Measurements from ENCODE around the gene TAAR6. TPM values are rescaled to one million over a fixed set of nuclear protein-coding genes. Genes with fewer than 3 reads are reported as not detected.
"Not testable (repeated sequence)": the region's sequence is repeated elsewhere in the genome, so short reads cannot be mapped to it uniquely, and the experiment has no call there.

The TAAR6 gene, protein sequence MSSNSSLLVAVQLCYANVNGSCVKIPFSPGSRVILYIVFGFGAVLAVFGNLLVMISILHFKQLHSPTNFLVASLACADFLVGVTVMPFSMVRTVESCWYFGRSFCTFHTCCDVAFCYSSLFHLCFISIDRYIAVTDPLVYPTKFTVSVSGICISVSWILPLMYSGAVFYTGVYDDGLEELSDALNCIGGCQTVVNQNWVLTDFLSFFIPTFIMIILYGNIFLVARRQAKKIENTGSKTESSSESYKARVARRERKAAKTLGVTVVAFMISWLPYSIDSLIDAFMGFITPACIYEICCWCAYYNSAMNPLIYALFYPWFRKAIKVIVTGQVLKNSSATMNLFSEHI
- total RNA-seq (2014; rRNA removed; shearing (Covaris generic)), result not detected in 2 replicates

DNA sequence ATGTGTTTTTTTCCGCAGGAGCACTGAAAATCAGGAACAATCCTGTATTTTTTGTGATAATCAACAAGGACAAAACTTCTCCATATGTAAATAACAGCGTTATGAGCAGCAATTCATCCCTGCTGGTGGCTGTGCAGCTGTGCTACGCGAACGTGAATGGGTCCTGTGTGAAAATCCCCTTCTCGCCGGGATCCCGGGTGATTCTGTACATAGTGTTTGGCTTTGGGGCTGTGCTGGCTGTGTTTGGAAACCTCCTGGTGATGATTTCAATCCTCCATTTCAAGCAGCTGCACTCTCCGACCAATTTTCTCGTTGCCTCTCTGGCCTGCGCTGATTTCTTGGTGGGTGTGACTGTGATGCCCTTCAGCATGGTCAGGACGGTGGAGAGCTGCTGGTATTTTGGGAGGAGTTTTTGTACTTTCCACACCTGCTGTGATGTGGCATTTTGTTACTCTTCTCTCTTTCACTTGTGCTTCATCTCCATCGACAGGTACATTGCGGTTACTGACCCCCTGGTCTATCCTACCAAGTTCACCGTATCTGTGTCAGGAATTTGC is at the start of gene TAAR6:
TAAR6 (plus strand) TSS at position 102 of the 557 bp plus-strand sequence; CDS start at position 102, 0 bp downstream.
- no peak within 1 kb of the TSS for H3K4me3 ChIP-seq (ENCODE audit: insufficient read depth, low read depth, low read length)
- H3K36me3 ChIP-seq (replicated peaks; ENCODE audit: control insufficient read depth, insufficient read depth, low read length), result no peaks in the 10 kb centered on the region
- DNase-seq, result no peak
- H3K27me3 ChIP-seq (ENCODE audit: control insufficient read depth, insufficient read depth, low read length), result no peaks in the 10 kb centered on the region

DNA sequence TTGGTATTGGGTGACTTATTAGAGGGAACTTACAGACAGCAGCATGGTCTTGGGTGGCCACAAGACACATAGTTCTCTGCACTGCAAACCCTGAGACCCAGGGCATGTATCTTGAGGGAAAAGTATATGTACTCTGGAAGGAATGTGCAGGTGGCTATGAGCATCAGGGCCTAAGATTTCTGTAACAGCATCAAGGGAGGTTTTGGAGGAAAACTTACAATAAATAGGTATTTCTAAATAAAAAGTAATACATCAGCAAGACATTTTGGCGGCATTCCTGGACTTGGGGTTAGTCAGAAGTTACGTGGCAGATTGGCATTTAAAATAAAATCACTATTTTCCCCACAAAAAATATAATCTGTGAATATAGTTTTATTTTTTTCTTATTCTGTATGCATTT is 49.2 kb upstream of the TAAR6 start:
- no peak for DNase-seq
- Histone ChIP-seq H3K4me3 (ENCODE audit: insufficient read depth, low read depth, low read length) (no peak overlapping the region), H3K27me3 (ENCODE audit: control insufficient read depth, insufficient read depth, low read length) (no peaks in the 10 kb centered on the region), H3K36me3 (replicated peaks; ENCODE audit: control insufficient read depth, insufficient read depth, low read length) (no peaks in the 10 kb centered on the region)

DNA sequence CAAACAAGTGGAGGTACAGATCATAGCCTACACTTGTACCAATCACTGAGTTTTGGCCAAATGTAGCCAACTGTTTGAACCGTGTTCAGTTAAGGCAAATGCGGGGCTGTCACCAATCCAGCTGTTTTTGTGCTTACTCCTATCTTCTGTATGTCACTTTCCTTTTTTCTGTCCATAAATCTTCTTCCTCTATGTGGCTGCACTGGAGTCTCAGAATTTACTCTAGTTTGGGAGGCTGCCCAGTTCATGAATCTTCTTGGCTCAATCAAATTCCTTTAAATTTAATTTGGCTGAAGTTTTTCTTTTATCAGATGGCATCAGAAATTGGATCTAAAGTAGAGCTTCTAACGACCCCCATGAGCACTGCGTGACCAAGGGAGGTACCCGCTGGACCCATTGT is 45.5 kb upstream of the TAAR6 start:
- Histone ChIP-seq H3K27me3 (ENCODE audit: control insufficient read depth, insufficient read depth, low read length) (no peaks in the 10 kb centered on the region), H3K4me3 (ENCODE audit: insufficient read depth, low read depth, low read length) (no peak overlapping the region)

DNA sequence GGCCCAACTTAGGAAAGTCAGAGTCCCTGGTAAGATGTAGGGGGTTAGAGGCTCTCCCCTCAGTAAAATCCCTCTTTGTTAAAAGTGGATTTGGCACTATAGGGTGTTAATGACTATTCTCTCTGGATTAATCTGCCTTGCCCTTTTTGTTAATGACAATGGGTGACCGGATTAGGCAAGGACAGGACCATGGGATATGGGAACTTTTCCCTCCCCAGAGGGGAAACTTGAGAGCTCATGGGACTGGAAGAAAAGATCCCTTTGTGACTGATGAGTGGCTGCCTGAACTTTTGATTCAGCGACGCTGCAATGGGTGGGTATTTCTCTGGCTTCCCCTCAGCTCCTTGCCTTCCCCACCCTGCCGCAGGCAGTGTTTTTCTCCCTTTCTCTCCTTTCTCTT is 44.3 kb upstream of the TAAR6 start:
- Histone ChIP-seq H3K4me3 (ENCODE audit: insufficient read depth, low read depth, low read length) (no peak overlapping the region), H3K27me3 (ENCODE audit: control insufficient read depth, insufficient read depth, low read length) (no peaks in the 10 kb centered on the region), H3K36me3 (replicated peaks; ENCODE audit: control insufficient read depth, insufficient read depth, low read length) (no peaks in the 10 kb centered on the region)
- DNase-seq, result no peak

More for the DNA sequence above, 45.5 kb upstream of the TAAR6 start:
- H3K36me3 ChIP-seq (replicated peaks; ENCODE audit: control insufficient read depth, insufficient read depth, low read length), result no peaks in the 10 kb centered on the region
- DNase-seq, result no peak

DNA sequence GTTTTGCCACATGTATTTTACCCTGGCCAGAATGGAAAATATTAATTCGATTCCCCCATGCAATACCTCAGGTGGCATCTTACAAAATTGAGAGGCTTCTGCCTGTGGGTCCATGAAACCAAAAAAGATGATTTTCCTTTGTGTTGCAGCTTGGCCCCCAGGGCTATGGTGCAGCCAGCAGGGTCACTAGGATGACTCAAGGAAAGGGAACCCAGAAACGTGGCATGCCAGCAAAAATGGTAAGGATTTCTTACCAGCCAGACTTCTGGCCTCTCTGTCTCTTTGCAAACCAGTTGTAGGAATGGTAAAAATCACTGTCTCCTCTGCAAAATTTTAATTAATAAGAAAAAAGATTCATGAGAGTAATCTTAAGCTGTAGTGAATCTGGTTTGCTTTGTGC is 43.7 kb upstream of the TAAR6 start:
- H3K4me3 ChIP-seq (ENCODE audit: insufficient read depth, low read depth, low read length), result no peak overlapping the region

DNA sequence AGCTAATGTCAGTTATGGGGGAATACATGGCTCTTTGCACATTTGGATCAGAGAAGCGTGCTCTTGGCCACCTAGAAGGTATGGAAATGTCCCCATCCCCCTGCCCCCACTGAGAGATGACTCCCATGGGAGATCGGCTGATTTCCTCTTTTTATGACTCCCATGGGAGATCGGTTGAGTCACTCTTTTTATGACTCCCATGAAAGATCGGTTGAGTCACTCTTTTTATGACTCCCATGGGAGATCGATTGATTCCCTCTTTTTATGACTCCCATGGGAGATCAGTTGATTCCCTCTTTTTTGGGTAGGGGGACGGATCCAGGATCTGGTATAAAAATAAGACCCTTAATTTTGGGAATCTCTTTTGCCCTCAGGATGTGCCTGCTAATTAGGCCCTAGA is 42.3 kb upstream of the TAAR6 start:
- H3K27me3 ChIP-seq (ENCODE audit: control insufficient read depth, insufficient read depth, low read length), result no peaks in the 10 kb centered on the region
- DNase-seq, result no peak
- H3K4me3 ChIP-seq (ENCODE audit: insufficient read depth, low read depth, low read length), result no peak overlapping the region

More for the DNA sequence above, 43.7 kb upstream of the TAAR6 start:
- Histone ChIP-seq H3K36me3 (replicated peaks; ENCODE audit: control insufficient read depth, insufficient read depth, low read length) (no peaks in the 10 kb centered on the region), H3K27me3 (ENCODE audit: control insufficient read depth, insufficient read depth, low read length) (no peaks in the 10 kb centered on the region)
- DNase-seq, result no peak

DNA sequence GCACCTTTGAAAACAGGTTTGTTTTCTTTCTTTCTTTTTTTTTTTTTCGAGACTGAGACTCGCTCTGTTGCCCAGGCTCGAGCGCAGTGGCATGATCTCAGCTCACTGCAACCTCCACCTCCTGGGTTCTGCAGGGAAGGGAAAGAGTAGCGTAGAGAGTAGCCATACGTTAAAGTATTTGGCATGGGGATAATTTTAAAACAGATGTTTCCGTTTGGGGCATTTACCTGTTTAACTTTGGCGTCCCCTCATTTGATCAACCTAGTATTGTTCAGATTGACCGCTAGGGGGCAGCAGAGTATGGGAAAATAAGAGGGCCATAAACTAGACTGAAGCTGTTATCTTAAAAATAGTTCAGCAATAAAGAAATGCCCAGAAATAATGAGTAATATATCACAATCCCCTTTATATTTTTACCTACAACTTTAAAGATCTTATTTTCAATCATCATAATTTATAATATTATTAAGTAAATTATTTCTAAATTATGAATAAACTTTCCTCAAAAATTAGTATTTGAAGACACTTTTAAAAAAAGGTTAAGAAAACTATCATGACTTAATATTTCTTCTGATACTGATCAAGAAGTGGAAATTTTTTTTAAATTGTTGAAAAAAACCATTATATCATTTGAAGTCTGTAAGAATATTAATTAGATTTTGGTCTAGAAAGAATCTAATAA is 39.7 kb upstream of the TAAR6 start:
- Histone ChIP-seq H3K4me3 (ENCODE audit: insufficient read depth, low read depth, low read length) (no peak overlapping the region), H3K36me3 (replicated peaks; ENCODE audit: control insufficient read depth, insufficient read depth, low read length) (no peaks in the 10 kb centered on the region), H3K27me3 (ENCODE audit: control insufficient read depth, insufficient read depth, low read length) (no peaks in the 10 kb centered on the region)
- peak; percentile 26 for DNase-seq

More for the DNA sequence above, 42.3 kb upstream of the TAAR6 start:
- no peaks in the 10 kb centered on the region for H3K36me3 ChIP-seq (replicated peaks; ENCODE audit: control insufficient read depth, insufficient read depth, low read length)

DNA sequence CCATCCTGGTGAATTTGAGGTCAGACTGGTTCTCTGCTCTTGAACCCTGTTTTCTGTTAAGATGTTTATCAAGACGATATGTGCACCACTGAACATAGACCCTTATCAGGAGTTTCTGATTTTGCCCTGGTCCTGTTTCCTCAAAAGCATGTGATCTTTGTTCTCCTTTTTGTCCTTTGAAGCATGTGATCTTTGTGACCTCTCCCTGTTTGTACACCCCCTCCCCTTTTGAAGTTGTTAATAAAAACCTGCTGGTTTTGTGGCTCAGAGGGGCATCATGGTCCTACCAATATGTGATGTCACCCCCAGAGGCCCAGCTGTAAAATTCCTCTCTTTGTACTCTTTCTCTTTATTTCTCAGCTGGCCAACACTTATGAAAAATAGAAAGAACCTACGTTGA is 35.6 kb upstream of the TAAR6 start:
- H3K36me3 ChIP-seq (replicated peaks; ENCODE audit: control insufficient read depth, insufficient read depth, low read length); H3K27me3 ChIP-seq (ENCODE audit: control insufficient read depth, insufficient read depth, low read length); DNase-seq; H3K4me3 ChIP-seq (ENCODE audit: insufficient read depth, low read depth, low read length): not testable (repeated sequence)

DNA sequence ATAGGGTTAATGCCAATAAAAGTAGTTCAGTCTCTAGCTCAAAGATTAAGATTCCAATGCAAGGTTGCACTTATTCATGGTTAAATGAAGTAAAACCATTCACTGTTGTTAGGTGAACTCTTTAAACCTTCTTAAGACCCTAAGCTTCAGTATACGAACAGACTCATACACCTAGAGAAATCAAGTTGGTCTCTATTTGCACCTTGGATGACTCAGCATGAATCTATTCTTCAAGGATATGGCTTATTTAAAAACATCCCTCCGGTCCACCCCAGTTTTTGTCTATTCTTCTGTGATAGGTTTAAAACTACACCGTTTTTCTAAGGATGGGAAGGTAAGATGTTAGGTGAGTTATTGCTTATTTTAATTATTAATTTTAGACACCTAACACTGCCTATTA is 33.0 kb upstream of the TAAR6 start:
- Histone ChIP-seq H3K4me3 (ENCODE audit: insufficient read depth, low read depth, low read length) (no peak overlapping the region), H3K27me3 (ENCODE audit: control insufficient read depth, insufficient read depth, low read length) (no peaks in the 10 kb centered on the region), H3K36me3 (replicated peaks; ENCODE audit: control insufficient read depth, insufficient read depth, low read length) (no peaks in the 10 kb centered on the region)
- DNase-seq, result no peak

DNA sequence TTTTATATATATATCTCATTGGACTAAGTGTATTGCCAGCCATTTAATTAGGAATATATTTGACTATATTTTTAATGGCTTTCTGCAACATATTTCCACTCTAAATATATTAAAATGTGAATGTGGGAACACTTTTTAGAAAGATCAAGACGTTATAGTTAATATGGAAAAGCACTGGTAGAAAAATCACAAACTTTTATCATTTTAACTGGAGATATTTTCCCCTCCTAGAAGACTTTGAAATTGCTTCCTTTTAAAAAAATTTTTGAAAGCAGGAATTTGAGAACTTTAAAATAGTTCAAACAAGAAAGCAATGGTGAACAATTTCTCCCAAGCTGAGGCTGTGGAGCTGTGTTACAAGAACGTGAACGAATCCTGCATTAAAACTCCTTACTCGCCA is 32.1 kb upstream of the TAAR6 start, which contains the start of gene TAAR9:
TAAR9 (plus strand) TSS at position 301 of the 400 bp plus-strand sequence; CDS start at position 314, 13 bp downstream.
- no peaks in the 10 kb centered on the region for H3K27me3 ChIP-seq (ENCODE audit: control insufficient read depth, insufficient read depth, low read length)
- no peak within 1 kb of the TSS for H3K4me3 ChIP-seq (ENCODE audit: insufficient read depth, low read depth, low read length)
- DNase-seq, result no peak

DNA sequence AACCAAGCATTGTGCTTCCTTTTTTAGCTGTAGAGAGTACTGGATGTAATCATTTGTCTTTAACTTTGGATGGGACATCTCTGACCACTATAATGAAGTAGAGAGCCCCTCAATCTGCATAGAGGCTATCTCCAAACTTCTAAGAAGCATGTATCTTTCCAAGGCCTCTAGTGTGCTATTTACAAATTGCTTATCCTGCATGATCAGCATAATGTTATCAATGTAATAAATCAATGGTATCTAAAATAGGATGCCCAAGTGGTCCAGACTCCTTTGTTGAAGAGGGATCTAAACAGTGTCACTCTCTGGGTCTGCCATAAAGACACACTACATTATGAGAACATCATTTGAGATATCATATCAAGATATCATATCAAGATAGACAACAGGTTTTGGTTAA is 25.3 kb upstream of the TAAR6 start:
- no peak overlapping the region for H3K4me3 ChIP-seq (ENCODE audit: insufficient read depth, low read depth, low read length)
- H3K27me3 ChIP-seq (ENCODE audit: control insufficient read depth, insufficient read depth, low read length), result no peaks in the 10 kb centered on the region
- H3K36me3 ChIP-seq (replicated peaks; ENCODE audit: control insufficient read depth, insufficient read depth, low read length), result no peaks in the 10 kb centered on the region
- no peak for DNase-seq

More for the DNA sequence above, 32.1 kb upstream of the TAAR6 start, which contains the start of gene TAAR9:
- no peaks in the 10 kb centered on the region for H3K36me3 ChIP-seq (replicated peaks; ENCODE audit: control insufficient read depth, insufficient read depth, low read length)

DNA sequence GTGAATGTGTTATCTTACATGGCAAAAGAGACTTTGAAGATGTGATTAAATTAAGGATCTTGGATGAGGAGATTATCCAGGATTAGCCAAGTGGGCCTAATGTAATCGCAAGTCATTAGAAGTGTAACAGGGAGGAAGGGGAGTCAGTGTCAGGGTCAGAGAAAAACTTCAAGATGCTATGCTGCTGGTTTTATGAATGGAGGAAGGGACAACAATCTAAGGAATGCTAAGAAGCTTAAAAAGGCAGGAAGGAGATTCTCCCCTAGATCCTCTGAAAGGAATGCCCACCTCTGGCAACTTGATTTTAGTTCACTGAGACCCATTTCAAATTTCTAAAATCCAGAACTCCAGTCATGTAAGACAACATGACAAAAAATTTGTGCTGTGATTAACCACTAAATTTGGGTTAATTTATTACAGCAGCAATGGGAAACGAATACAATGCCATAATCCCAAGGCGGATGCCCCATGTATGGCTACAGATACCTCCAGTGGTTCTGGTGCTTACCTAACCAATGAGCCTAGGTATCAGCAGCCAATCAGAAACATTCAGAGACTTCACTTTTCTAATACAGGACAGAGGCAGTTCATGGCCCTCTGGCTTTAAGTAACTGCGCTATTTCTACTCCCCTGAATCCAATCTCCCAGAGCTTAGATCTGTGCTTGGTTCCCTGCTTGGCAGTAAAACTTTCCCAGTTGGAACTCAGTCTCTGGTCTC is 21.2 kb upstream of the TAAR6 start:
- Histone ChIP-seq H3K36me3 (replicated peaks; ENCODE audit: control insufficient read depth, insufficient read depth, low read length) (no peaks in the 10 kb centered on the region), H3K27me3 (ENCODE audit: control insufficient read depth, insufficient read depth, low read length) (no peaks in the 10 kb centered on the region), H3K4me3 (ENCODE audit: insufficient read depth, low read depth, low read length) (no peak overlapping the region)
- no peak for DNase-seq

DNA sequence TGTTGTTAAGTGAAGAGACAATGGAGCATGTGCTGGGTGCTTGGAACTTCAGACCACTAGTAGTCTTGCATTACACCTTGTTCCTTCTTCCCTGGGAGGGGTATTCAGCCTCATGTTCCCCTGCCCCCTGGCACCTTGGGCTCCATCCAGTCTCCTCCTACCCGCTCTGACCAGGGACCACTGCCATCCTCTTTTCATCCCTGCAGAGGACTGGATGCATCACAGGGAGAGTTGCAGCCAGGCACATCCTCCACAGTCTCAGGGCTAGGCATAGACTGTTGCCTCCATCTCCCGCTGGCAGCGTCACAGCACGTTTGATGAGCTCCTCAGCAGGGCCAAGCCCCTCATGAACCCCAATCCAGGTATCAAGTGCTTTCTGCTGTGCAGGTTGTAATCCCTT is 18.9 kb upstream of the TAAR6 start:
- Histone ChIP-seq H3K27me3 (ENCODE audit: control insufficient read depth, insufficient read depth, low read length) (no peaks in the 10 kb centered on the region), H3K4me3 (ENCODE audit: insufficient read depth, low read depth, low read length) (no peak overlapping the region), H3K36me3 (replicated peaks; ENCODE audit: control insufficient read depth, insufficient read depth, low read length) (no peaks in the 10 kb centered on the region)
- DNase-seq, result no peak

DNA sequence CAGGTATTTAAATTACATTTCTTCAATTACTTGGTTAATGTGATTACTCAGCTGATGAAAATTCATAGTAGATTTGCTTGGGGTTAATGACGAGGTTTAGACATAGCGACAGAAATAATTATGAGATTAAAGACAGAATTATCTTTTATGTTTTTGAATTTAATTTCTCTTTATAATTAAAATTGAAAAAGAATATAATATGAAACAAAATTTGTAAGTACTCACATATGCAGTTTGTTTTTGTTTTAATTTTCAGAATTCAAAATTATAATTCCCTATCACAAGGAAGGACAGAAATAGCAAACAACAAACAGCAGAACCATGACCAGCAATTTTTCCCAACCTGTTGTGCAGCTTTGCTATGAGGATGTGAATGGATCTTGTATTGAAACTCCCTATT is 17.8 kb upstream of the TAAR6 start, which contains the start of gene TAAR8:
TAAR8 (plus strand) TSS at position 301 of the 400 bp plus-strand sequence; CDS start at position 322, 21 bp downstream.
- H3K36me3 ChIP-seq (replicated peaks; ENCODE audit: control insufficient read depth, insufficient read depth, low read length), result no peaks in the 10 kb centered on the region
- no peak within 1 kb of the TSS for H3K4me3 ChIP-seq (ENCODE audit: insufficient read depth, low read depth, low read length)
- no peaks in the 10 kb centered on the region for H3K27me3 ChIP-seq (ENCODE audit: control insufficient read depth, insufficient read depth, low read length)
- DNase-seq, result no peak

All from H7 (cell line).